GF-D8 (cell line): ENCODE measurements around the gene AP4E1.
"Not testable (repeated sequence)": the region's sequence is repeated elsewhere in the genome, so short reads cannot be mapped to it uniquely, and the experiment has no call there.

ENCODE experiments used
- DNase-seq: peaks from one replicate; lab custom pipeline; 2025; lab: John Stamatoyannopoulos, UW

AP4E1 gene

DNA sequence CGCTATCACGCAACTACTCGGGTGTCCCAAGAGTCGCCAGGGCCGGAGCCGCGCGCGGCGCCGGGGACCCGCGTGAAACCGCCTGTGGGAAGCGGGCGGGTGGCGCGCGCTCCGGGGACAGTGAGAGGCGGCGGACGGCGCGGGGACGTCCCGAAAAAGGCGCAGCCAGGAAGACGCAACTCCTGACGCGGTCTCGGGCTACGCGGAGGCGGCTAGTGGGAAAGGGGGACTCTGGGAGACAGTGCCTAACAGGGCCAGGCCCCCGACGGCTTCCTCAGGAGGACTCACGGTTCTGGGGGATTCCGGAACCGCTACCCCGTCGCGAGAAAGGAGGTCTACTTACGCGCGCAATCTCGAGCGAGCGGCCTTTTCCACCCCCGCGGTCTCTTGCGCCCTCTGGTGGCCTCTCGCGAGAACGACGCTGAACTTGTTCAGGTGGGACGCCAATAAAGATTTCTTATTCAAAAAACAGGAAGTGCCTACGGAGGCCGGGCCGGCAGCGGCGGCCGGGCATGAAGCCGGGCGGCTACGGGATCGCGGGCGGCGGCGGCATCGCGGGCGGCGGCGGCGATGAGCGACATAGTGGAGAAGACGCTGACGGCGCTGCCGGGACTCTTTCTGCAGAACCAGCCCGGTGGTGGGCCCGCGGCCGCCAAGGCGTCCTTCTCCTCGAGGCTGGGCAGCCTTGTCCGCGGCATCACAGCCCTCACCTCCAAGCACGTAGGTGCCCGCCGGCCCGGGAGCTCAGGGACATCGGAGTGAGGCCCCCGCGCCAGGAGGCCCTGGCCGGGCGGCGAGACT lies at the start of gene AP4E1:
Gene AP4E1 (plus strand): TSS at position 475 of the 801 bp plus-strand sequence. CDS start 96 bp downstream, at position 571.
- peak; percentile 42 for DNase-seq

GRCh38 chr15:50860824-50861223 lies 47.7 kb upstream of the AP4E1 start:
- no peak for DNase-seq

- no peak for DNase-seq
These were observed 45.9 kb upstream of the AP4E1 start for GRCh38 chr15:50862553-50862952.

- DNase-seq: no peak
These were observed 43.6 kb upstream of the AP4E1 start for GRCh38 chr15:50864873-50865272.

- no peak for DNase-seq
These were observed 42.7 kb upstream of the AP4E1 start for GRCh38 chr15:50865515-50866353.

GRCh38 chr15:50871832-50872231 lies 36.7 kb upstream of the AP4E1 start:
- no peak for DNase-seq

- DNase-seq: no peak
These were observed 35.6 kb upstream of the AP4E1 start for GRCh38 chr15:50872832-50873426.

- DNase-seq: peak; percentile 37
These were observed 34.5 kb upstream of the AP4E1 start for GRCh38 chr15:50873935-50874361.

DNA sequence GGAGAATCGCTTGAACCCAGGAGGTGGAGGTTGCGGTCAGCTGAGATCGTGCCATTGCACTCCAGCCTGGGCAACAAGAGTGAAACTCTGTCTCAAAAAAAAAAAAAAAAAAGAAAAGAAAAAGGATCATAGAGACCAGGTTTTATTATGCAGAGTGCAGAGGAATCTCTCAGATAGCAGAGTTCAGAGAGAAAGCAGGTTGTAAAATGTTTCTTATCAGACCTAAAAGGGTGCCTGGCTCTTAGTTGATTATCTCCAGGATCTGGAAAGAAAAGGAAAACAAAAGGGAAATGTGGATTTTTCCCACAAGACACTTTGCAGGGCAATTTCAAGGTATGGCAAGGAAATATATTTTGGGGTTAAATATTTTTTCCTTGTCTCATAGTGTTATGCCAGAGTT lies 33.2 kb upstream of the AP4E1 start:
- not testable (repeated sequence) for DNase-seq

- DNase-seq: no peak
These were observed 32.1 kb upstream of the AP4E1 start for GRCh38 chr15:50876260-50876988.

GRCh38 chr15:50876989-50877360 lies 31.5 kb upstream of the AP4E1 start:
- peak; percentile 24 for DNase-seq

GRCh38 chr15:50879016-50879617 lies 29.4 kb upstream of the AP4E1 start:
- no peak for DNase-seq

- DNase-seq: no peak
These were observed 28.3 kb upstream of the AP4E1 start for GRCh38 chr15:50880206-50880605.

DNA sequence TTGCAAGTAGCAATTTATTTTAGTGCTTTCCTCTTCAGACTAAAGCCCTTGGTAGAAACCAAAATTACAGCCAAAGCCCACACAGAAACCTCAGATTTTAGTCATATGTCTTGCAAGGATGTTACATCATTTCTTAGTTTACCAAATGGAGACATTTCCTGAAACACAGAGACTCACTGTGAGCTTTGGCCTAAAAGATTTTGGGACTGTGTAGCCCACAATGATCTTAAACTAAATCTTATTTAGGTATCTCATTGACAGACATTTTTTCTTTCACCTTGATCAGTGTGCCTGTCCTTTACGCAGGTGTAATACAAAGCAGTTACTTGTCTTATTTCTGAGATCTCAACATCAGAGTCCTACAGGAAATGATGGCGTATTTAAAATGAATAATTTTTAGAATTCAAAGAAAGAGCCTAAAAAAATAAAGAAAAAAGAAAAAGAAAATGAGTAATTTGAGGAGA lies 27.8 kb upstream of the AP4E1 start:
- peak; percentile 70 for DNase-seq

DNA sequence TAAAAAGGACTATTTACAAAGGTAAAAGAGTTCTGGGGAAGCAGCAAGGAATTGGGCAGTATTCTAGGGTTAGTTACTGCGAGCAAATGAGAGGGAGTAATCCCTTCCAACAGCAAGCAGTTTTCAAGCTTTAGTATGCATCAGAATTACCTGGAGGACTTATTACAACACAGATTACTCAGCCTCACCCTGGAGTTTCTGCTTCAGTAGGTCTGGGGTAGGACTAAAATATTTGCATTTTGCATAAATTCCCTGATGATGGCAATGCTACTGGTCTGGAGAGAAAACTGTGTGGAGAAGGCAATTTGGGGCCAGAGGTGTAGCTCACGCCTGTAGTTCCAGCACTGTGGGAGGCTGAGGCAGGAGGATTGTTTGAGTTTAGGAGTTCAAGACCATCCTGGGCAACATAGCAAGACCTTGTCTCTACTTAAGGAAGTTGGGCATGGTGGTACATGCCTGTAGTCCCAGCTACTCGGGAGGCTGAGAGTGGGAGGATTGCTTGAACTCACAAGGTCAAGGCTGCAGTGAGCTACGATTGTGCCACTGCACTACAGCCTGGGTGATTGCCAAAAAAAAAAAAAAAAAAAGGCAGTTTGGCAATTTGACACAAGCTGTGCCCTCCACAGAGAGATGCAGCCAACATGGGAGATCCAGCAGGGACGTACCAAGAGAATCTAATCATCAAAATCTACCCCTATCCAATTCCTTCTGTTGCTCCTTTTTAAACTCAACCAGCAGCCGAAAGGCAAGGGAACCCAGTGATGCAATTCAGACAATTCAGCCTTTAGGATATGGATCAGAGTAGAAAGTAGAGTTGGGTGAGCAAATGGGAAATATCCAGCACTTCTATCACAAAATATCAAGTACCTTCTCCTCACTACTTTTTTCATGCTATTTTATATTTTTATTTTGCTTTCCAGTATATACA lies 27.1 kb upstream of the AP4E1 start:
- peak; percentile 56 for DNase-seq

DNA sequence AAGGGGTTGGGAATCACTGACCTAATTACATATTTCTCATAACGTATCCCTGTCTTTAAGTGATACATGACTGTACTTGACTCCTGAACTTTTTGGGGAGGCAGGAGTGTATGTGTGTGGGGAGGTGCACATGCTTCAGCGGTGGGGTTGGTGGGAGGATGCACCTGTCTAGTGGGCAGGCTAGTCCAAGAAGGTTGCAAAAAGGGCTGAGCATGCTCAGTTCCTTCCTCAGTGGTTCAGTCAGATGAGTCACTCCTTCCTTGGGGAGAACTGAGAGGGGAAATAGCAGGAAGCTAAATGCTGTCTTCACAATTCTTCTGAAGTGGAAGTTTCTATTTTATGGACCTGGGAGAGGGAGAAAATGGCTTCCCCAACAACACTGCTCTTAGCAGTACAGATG lies 24.6 kb upstream of the AP4E1 start:
- DNase-seq: peak; percentile 78

GRCh38 chr15:50884540-50884939 lies 23.9 kb upstream of the AP4E1 start:
- no peak for DNase-seq

DNA sequence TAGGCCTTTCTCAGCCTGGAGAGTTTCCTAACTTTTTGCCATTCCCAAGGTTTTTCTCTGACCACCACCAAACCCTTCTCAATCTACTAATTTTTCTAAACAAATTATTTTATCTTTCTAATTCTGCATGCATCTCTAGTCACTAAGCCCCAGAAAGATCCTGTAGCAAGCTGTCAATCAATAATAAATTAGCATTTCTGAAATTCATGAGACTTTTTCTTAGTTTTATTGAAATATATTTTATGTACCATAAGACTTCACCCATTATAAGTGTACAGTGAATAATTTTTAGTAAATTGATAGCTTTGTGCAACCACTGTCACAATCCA lies 22.4 kb upstream of the AP4E1 start:
- DNase-seq: no peak

DNA sequence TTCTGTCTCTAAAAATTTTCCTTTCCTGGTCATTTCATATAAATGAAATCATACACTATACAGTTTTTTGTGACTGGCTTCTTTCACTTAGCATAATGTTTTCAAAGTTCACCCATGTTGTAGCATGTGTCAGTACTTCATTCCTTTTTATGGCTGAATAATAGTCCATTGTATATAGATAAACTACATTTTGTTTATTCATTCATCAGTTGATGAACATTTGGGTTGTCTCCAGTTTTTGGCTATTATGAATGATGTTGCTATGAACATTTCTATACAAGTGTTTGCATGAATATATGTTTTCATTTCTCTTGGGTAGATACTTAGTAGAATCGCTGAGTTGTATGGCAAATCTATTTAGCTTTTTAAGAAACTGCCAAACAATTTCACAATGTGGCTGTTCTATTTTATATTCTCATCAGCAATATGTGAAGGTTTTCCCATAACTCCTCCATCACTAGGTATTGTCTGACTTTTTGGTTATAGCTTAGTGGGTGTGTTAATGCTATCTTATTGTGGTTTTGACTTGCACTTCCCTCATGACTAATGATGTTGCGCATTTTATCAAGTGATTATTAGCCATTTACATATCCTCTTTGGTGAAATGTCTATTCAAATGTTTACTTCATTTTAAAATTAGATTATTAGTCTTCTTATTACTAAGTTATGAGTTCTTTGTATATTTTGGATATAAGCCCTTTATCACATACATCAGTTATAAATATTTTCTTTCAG lies 21.7 kb upstream of the AP4E1 start:
- DNase-seq: no peak

- no peak for DNase-seq
These were observed 20.4 kb upstream of the AP4E1 start for GRCh38 chr15:50888054-50888453.
